Neural crest cell (in vitro differentiated cells): ENCODE data around the gene VSTM2L. TPM values are rescaled to one million over a fixed set of nuclear protein-coding genes. Genes with fewer than 3 reads are reported as not detected.

Experiments
- DNase-seq: peaks from one replicate; pipeline ENCODE4 v3.0.0; 2021; ENCODE audit warnings: low read depth, mixed read lengths, low spot score
- H3K27ac Mint-ChIP-seq: one replicate; pipeline ENCODE4 v1.8.0; 2021; ENCODE audit warnings: mild to moderate bottlenecking, mixed read lengths; ENCODE audit not compliant: unreplicated experiment
- H3K27me3 Mint-ChIP-seq: 2 replicates; pipeline ENCODE4 v1.8.0; 2021; ENCODE audit warnings: low read depth, mild to moderate bottlenecking, mixed read lengths
- H3K36me3 Mint-ChIP-seq: 2 replicates; pipeline ENCODE4 v1.8.0; 2021; ENCODE audit warnings: low read depth, mild to moderate bottlenecking, mixed read lengths
- H3K4me1 Mint-ChIP-seq: 2 replicates; pipeline ENCODE4 v1.8.0; 2021; ENCODE audit warnings: mixed read lengths
- H3K4me3 Mint-ChIP-seq: one replicate; pipeline ENCODE4 v1.8.0; 2021; ENCODE audit warnings: mild to moderate bottlenecking, mixed read lengths
- H3K9me3 Mint-ChIP-seq: 2 replicates; pipeline ENCODE4 v1.8.0; 2021; ENCODE audit warnings: mixed read lengths
- CTCF ChIP-seq: fragments of 200-600 bp; sonication (generic); conservative IDR thresholded peaks from 2 replicates; pipeline ENCODE4 v1.5.0; 2021; ENCODE audit warnings: antibody characterized with exemption, mild to moderate bottlenecking
- total RNA-seq: library from RNA; stranded (reverse); gene quantifications from 2 replicates; pipeline ENCODE4 v1.2.1, GENCODE V29; 2021

Gene VSTM2L
- total RNA-seq, 1 donor from 2014 or later, result 9.3 TPM

DNA sequence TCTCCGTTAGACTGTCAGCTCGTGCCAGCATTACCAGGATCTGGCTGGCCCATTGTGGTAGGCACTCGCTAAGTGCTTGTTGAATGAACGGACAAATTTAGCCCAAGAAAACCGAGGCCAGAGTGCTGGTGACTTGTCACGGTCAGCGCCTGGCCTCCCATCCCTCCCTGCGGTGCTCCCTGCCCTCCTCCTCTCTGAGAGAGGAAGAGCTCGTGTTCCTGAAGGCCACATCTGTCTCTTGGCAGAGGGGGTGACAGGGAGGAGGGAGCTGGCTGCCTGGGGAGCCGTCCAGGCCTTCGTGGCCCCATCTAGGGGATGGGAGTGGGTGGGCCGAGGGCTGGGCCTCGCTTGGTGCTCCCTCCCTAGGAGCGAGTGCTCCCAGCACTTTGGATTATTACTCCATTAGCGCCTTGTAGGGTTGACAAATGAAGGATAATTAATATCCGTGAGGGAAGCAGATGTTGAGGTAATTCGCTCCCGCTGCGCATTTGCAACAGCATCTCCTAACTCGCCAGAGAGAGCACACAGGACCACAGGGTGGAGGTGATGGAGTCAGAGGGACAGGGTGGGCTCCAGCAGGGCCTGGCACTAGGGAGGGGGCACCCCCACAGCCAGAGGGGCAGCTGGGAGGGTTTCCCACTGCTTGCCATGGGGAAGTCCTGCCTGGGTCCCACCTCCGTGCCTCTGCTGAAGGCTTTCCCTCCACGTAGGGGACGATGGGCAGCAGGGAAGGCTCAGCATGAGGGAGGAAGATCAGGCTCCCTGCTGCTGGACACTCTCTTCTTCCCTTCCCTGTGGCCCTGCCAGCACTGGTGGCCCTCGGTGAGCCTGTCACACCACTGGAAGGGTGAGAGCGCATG is 37.0 kb downstream of the VSTM2L start:
- H3K4me1 Mint-ChIP-seq, result peaks cover 9% of the 10 kb centered on the region
- H3K27ac Mint-ChIP-seq, result no peak overlapping the region
- no peaks in the 10 kb centered on the region for H3K27me3 Mint-ChIP-seq
- no peak for TF ChIP-seq CTCF
- no peak for DNase-seq
- no peak overlapping the region for H3K4me3 Mint-ChIP-seq
- H3K9me3 Mint-ChIP-seq, result no peaks in the 10 kb centered on the region
- H3K36me3 Mint-ChIP-seq, result no peaks in the 10 kb centered on the region

GRCh38 chr20:37940858-37941257 is 37.9 kb downstream of the VSTM2L start:
- no peaks in the 10 kb centered on the region for H3K36me3 Mint-ChIP-seq
- peaks cover 13% of the 10 kb centered on the region for H3K4me1 Mint-ChIP-seq
- no peak overlapping the region for H3K4me3 Mint-ChIP-seq
- no peak for DNase-seq
- H3K27me3 Mint-ChIP-seq, result no peaks in the 10 kb centered on the region
- TF ChIP-seq CTCF, result no peak
- no peaks in the 10 kb centered on the region for H3K9me3 Mint-ChIP-seq
- H3K27ac Mint-ChIP-seq, result no peak overlapping the region

GRCh38 chr20:37941332-37941731 is 38.4 kb downstream of the VSTM2L start:
- Mint-ChIP-seq H3K27me3 (no peaks in the 10 kb centered on the region), H3K4me1 (peaks cover 13% of the 10 kb centered on the region), H3K9me3 (no peaks in the 10 kb centered on the region), H3K36me3 (no peaks in the 10 kb centered on the region), H3K27ac (no peak overlapping the region), H3K4me3 (no peak overlapping the region)
- TF ChIP-seq CTCF, result peak; percentile 23
- no peak for DNase-seq

GRCh38 chr20:37941992-37942391 is 39.1 kb downstream of the VSTM2L start:
- H3K27me3 Mint-ChIP-seq, result no peaks in the 10 kb centered on the region
- H3K36me3 Mint-ChIP-seq, result no peaks in the 10 kb centered on the region

GRCh38 chr20:37943033-37943432 is 40.1 kb downstream of the VSTM2L start:
- DNase-seq, result no peak
- Mint-ChIP-seq H3K27me3 (no peaks in the 10 kb centered on the region), H3K9me3 (peaks cover 5% of the 10 kb centered on the region), H3K4me3 (no peak overlapping the region), H3K36me3 (peaks cover 3% of the 10 kb centered on the region), H3K4me1 (peaks cover 13% of the 10 kb centered on the region), H3K27ac (no peak overlapping the region)
- TF ChIP-seq CTCF, result no peak

More at GRCh38 chr20:37941992-37942391, 39.1 kb downstream of the VSTM2L start:
- no peak for DNase-seq
- H3K4me1 Mint-ChIP-seq, result peaks cover 13% of the 10 kb centered on the region
- no peak overlapping the region for H3K27ac Mint-ChIP-seq
- no peaks in the 10 kb centered on the region for H3K9me3 Mint-ChIP-seq
- no peak overlapping the region for H3K4me3 Mint-ChIP-seq
- TF ChIP-seq CTCF, result no peak
